IPS-18a (cell line): ENCODE data around the gene TCAF1.
"Not testable (repeated sequence)": the region's sequence is repeated elsewhere in the genome, so short reads cannot be mapped to it uniquely, and the experiment has no call there.

ENCODE experiments used
- H3K27ac ChIP-seq: one replicate; pipeline ENCODE4 v1.5.1; 2013; ENCODE audit warnings: low read length
- H3K27me3 ChIP-seq: one replicate; pipeline ENCODE4 v1.6.1; 2013; ENCODE audit warnings: mild to moderate bottlenecking, low read length; ENCODE audit not compliant: control insufficient read depth, insufficient read depth
- H3K36me3 ChIP-seq: one replicate; pipeline ENCODE4 v1.6.1; 2013; ENCODE audit warnings: low read depth, low read length; ENCODE audit not compliant: control insufficient read depth
- H3K4me1 ChIP-seq: one replicate; pipeline ENCODE4 v1.6.1; 2013; ENCODE audit warnings: low read depth, low read length; ENCODE audit not compliant: control insufficient read depth
- H3K4me3 ChIP-seq: one replicate; pipeline ENCODE4 v1.5.1; 2013; ENCODE audit warnings: low read length
- H3K9ac ChIP-seq: one replicate; pipeline ENCODE4 v1.6.1; 2013; ENCODE audit warnings: mild to moderate bottlenecking, low read length, moderate library complexity
- H3K9me3 ChIP-seq: one replicate; pipeline ENCODE4 v1.6.1; 2013; ENCODE audit warnings: low read depth, low read length; ENCODE audit not compliant: control insufficient read depth

The TCAF1 gene

DNA sequence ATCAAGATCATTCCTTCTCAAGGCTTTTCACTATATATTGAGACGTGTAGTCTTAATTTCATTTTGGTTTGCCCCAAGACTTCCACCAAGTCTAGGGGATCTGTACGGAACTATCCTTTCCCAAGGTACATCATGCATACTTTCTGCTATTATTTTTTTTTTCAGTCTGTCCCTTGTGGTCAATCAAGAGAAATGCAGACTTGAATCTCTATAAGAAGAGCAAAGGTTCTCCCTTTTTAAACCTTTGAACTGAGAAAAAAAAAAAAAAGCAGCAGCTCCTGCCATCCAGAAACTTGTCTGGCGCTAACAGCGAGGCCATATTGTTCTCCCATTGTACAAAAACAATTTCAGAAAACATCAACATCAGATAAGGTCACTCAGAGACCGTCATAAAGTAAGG is 60.3 kb downstream of the TCAF1 start:
- H3K9ac ChIP-seq, H3K4me3 ChIP-seq, H3K27me3 ChIP-seq, H3K36me3 ChIP-seq, H3K9me3 ChIP-seq, H3K4me1 ChIP-seq, H3K27ac ChIP-seq: not testable (repeated sequence)

DNA sequence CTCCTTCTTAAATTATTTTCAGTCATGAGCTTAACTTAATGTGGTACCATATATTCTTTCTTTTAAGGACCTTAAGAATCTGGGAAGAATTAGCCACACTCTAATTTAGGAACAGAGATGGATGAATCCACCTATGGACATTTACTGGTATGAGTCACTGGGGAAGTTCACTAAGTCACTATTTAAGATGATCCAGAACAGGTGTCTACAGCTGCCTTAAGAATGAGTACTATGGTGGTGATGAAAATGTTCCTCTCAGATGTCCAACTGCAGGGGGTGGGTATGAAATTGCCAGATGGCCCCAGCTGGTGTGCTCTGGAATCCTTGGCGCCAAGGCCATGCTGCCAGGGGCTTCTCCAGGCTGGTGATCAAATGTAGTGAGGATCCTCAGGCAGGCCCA is 61.9 kb downstream of the TCAF1 start:
- H3K27ac ChIP-seq, H3K4me1 ChIP-seq, H3K27me3 ChIP-seq, H3K4me3 ChIP-seq, H3K9ac ChIP-seq, H3K9me3 ChIP-seq, H3K36me3 ChIP-seq: not testable (repeated sequence)

DNA sequence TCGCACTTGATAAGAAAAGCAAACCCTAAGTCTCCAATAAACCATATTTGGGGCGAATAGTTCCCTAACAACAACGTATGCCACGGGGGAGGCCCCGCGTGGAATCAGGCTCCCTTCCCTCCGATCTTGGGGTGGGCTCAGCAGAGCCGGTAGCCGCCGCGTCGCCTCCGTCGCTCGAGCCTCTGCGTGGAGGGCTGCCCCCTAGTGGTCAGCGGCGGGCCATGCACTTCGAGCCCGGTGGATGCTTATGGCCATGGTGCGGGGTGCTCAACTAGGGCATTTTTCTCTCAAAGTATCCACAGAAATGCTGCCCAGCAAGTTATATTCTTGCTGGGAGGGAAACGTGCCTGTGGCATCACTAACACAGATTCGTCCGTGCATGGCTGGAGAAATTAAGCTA is 64.8 kb downstream of the TCAF1 start:
- not testable (repeated sequence) for H3K4me3 ChIP-seq, H3K9me3 ChIP-seq, H3K9ac ChIP-seq, H3K36me3 ChIP-seq, H3K4me1 ChIP-seq, H3K27ac ChIP-seq, H3K27me3 ChIP-seq

DNA sequence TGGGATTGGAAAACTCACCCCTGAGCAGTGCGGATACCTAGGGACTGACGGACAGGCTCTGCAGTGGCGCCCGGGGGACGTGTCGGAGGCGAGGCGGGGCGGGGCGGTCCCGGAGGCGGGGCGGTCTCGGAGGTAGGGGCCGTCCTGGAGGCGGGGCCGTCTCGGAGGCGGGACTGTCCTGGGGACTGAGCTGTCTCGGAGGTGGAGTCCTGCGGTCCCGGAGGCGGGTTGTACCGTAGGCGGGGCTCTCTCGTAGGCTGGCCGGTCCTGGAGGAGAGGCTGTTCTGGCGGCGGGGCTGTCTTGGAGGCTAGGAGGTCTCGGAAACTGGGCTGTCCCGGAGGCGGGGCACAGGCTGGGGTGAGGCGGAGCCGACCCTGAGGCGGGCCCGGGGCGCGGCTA is 65.4 kb downstream of the TCAF1 start:
- H3K4me1 ChIP-seq, H3K36me3 ChIP-seq, H3K27me3 ChIP-seq, H3K4me3 ChIP-seq, H3K27ac ChIP-seq, H3K9me3 ChIP-seq, H3K9ac ChIP-seq: not testable (repeated sequence)

DNA sequence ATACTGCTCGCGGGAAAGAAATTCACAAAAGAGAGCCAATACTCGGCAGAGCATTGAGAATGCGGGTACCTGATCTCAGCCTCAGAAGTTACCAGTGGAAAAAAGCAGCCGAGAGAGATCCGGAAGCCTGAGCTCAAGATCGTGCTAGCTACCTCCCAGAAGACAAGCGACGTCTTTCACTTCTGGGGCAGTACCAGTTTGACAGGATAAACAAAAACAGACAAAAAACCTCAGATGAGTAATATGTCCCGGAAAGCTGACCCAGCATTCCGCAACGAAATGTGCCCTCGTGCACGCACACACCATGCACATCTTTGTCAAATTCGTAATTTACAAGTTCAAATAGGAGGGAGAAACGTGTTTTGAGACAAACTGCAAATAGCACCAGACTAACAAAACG is 65.9 kb downstream of the TCAF1 start:
- H3K9me3 ChIP-seq, H3K4me1 ChIP-seq, H3K9ac ChIP-seq, H3K36me3 ChIP-seq, H3K27ac ChIP-seq, H3K4me3 ChIP-seq, H3K27me3 ChIP-seq: not testable (repeated sequence)

DNA sequence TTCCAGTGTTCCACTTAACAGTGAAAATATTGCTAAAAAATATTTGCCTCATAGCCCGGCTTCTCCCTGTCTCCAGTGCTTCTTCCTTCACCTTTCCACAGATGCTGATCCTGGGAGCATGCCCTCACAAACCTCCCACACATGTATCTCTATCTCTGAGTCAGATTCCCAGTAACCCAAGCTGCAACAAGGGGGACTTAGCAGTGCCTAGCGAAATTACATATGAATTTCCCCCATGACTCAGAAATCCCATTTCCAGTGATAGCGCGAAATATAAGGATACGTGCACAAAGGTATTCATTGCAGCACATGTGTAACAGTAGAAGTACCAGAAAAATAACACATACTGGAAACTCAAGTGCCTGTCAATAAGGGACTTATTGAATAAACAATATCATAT is 75.4 kb downstream of the TCAF1 start:
- H3K4me3 ChIP-seq, H3K27ac ChIP-seq, H3K27me3 ChIP-seq, H3K36me3 ChIP-seq, H3K9ac ChIP-seq, H3K9me3 ChIP-seq, H3K4me1 ChIP-seq: not testable (repeated sequence)

DNA sequence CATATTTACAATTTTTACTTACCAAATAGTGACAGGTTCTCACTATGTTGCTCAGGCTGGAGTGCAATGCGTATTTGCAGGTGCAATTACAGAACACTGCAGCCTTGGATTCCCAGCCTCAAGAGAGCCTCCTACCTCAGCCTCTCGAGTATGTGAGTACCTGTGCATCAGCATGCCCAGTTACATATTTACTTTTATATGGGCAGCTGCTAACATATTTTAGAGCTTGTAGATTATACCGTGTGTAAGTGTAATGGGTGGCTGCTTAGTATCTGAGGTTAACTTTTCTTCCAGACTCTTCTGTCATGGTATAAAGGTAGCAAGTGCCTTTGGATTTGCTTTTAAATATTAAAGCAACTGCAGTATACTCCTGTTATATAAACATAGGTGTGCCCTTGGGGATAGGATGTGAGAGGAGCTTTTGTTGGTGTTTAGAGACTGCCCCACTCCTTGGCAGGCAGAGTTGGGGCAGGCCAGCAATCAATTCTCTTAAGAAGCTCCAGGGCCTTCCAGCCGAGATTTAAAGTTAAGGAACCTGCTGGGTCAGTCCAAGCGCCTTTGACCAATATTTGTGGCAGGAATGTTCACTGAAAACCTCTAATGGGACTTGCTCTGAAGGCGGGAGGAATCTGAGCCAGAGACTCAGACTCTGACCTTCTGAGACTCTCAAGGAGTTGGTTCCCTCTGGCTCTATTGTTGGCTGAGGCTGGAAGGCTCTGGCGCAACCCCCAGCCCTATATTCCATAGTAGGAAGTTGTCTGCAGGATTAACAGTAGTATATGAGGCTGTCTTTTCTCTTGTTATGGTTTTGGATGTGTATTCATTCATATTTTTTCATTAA is 77.5 kb downstream of the TCAF1 start:
- H3K4me3 ChIP-seq, H3K9ac ChIP-seq, H3K27me3 ChIP-seq, H3K27ac ChIP-seq, H3K9me3 ChIP-seq, H3K4me1 ChIP-seq, H3K36me3 ChIP-seq: not testable (repeated sequence)

DNA sequence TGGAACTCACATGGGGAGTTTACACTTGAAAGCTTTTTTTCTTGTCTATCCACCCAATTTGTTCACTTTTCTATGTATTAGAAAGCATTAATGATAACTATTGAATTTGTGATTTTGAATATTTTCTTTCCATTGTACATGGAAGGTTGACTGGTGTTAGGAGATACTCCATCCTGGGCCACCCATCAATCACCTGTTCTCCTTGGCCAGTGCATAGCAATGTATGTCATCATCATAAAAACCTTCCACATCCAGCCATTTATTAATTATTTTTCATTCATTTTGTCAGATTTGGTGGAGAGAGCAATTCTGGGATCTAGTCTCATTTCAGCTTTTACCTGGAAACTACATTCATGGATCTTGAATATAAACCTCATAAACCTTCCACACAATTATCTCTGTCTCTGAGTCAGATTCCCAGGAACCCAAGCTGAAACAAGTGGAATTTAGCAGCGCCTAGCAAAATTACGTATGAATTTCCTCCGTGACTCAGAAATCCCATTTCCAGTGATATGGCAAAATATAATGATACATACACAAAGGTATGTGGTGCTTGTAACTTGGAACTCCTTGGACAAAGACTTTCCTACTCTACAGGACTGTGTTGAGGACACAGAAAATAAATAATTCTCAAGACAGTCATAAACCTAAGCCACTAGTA is 78.2 kb downstream of the TCAF1 start:
- not testable (repeated sequence) for H3K27me3 ChIP-seq, H3K36me3 ChIP-seq, H3K9ac ChIP-seq, H3K4me1 ChIP-seq, H3K27ac ChIP-seq, H3K4me3 ChIP-seq, H3K9me3 ChIP-seq

DNA sequence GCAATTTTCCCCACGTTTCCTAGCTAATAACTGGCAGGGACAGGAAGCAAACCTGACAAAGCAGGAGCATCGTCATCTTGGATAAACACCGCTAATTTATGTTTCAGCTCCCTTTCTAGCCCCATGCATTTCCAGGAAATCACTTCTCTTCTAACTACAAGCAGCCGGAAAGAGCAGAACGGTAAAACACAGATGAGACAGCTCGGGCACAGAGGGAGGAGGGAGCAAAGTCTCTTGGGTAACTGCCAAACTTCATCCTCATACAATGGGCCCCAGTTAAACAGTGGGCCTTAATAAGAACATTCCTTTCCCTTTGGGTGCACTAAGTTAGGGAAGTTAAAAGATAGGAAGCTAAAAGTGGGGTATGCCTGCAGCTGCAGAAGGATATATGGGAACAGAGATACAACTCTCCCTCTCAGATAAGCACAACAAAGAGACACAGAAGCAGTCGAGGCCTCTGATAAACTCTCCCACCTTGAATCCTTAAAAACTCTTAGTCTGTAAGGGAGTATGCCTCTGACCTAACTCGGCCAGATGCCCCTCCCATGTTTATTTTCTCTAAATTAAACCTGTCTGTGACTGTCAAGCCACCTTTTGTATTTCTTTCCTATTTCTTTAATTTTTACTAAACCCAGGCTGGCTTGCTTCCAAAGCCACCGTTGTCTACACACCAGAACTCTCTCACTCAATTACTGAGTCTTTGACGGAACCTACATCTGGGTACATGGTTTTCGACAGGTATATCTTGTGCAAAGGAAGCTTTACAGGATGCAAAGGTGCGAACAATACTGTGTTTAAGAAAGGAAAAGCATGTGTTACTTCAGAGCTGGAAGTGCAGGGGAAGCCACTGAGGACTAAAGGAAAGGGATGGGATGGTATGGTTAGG is 80.3 kb downstream of the TCAF1 start:
- H3K9ac ChIP-seq, H3K9me3 ChIP-seq, H3K27ac ChIP-seq, H3K4me1 ChIP-seq, H3K4me3 ChIP-seq, H3K27me3 ChIP-seq, H3K36me3 ChIP-seq: not testable (repeated sequence)

DNA sequence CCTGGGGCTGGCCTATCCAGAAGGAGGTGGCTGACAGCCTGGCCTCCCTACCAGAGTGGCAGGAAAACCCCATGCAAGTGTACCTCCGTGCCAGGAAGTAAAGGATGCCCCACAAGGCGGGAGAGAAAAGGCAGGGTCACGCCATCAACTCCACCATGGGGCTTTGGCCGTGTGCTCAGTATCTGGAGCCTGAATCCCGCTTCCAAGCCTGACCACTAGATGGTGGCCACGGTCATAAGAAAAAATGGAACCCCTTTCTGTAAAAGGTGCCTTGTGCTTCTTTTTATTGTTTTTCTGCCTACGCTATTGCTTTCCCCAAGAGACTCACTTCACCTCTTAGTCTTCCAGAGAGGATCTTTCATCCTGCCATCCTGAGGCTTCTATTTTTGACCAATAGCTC is 84.1 kb downstream of the TCAF1 start:
- H3K9ac ChIP-seq, H3K27me3 ChIP-seq, H3K9me3 ChIP-seq, H3K36me3 ChIP-seq, H3K4me3 ChIP-seq, H3K4me1 ChIP-seq, H3K27ac ChIP-seq: not testable (repeated sequence)

DNA sequence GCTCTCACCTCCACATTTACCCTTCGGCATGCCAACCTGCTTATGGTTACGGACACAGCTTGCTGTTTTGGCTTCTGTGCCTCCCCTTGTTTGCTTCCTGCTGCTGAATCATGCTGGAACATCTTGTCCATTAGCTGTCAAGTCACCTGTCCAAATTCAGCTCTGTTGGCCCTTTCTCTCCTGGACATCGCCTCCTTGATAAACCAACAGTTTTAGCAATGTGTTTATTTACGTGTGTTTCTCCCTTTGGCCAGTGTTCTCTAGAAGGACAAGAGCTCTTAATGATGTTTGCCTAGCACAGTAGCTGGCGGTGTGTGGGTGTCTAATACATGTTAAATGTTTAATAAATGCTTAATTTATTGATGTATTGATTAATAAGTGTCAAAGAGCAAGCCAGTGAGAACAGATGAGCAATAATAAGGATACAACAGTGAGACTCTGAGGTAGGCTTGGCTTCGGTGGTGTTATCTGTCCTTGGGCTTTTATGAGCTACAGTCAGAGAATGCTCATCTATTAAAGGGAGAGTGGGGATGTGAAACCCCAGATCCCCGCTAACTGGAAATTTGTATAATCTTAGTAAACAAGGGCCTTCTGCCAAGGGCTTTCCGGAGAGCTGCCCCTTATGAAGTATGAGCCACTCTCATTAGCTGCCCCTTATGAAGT is 85.4 kb downstream of the TCAF1 start:
- not testable (repeated sequence) for H3K4me3 ChIP-seq, H3K4me1 ChIP-seq, H3K27ac ChIP-seq, H3K9me3 ChIP-seq, H3K27me3 ChIP-seq, H3K36me3 ChIP-seq, H3K9ac ChIP-seq
